RWPE2 (cell line): ENCODE results near the gene NR2F1-AS1.

ENCODE experiments used
- ATAC-seq: fragments of 200-7000 bp; cut with Tn5 transposase; 3 replicates; pipeline ENCODE4 v1.9.1; 2021; ENCODE audit warnings: low read depth
- DNase-seq: peaks from one replicate; pipeline ENCODE4 v3.0.0-alpha.2; 2020; ENCODE audit warnings: low spot score
- H3K27ac ChIP-seq: fragments of 450-650 bp; 2 replicates; pipeline ENCODE4 v1.5.1; 2017; ENCODE audit warnings: mild to moderate bottlenecking; ENCODE audit not compliant: poor library complexity, severe bottlenecking
- H3K27me3 ChIP-seq: fragments of 250-450 bp; sonication (Bioruptor Pico); 2 replicates; pipeline ENCODE4 v1.5.1; 2021; ENCODE audit warnings: mild to moderate bottlenecking, moderate library complexity; ENCODE audit not compliant: insufficient read depth, poor library complexity, severe bottlenecking
- H3K36me3 ChIP-seq: fragments of 250-450 bp; sonication (Bioruptor Pico); 2 replicates; pipeline ENCODE4 v1.5.1; 2020; ENCODE audit warnings: low read depth, mild to moderate bottlenecking, moderate library complexity
- H3K4me1 ChIP-seq: fragments of 250-450 bp; sonication (Bioruptor Pico); 2 replicates; pipeline ENCODE4 v1.5.1; 2021; ENCODE audit warnings: mild to moderate bottlenecking, moderate library complexity; ENCODE audit not compliant: insufficient read depth, poor library complexity, severe bottlenecking
- H3K4me3 ChIP-seq: fragments of 250-450 bp; sonication (Bioruptor Pico); 2 replicates; pipeline ENCODE4 v1.5.1; 2021; ENCODE audit warnings: mild to moderate bottlenecking, moderate library complexity; ENCODE audit not compliant: severe bottlenecking
- H3K9me3 ChIP-seq: fragments of 250-450 bp; sonication (Bioruptor Pico); 2 replicates; pipeline ENCODE4 v1.5.1; 2021; ENCODE audit warnings: mild to moderate bottlenecking, moderate library complexity; ENCODE audit not compliant: severe bottlenecking
- CTCF ChIP-seq: fragments of 450-650 bp; IDR thresholded peaks from one replicate; pipeline ENCODE4 v1.5.1; 2017; ENCODE audit warnings: mild to moderate bottlenecking, moderate library complexity; ENCODE audit not compliant: poor library complexity, severe bottlenecking

NR2F1-AS1 gene

GRCh38 chr5:93579692-93580062, 1.3 kb downstream of the NR2F1-AS1 start:
- Histone ChIP-seq H3K27ac (no peak overlapping the region), H3K9me3 (no peaks in the 10 kb centered on the region), H3K4me3 (peak overlapping the region; percentile 91), H3K4me1 (no peaks in the 10 kb centered on the region), H3K36me3 (no peaks in the 10 kb centered on the region), H3K27me3 (peaks cover 4% of the 10 kb centered on the region)
- TF ChIP-seq CTCF, result no peak
- ATAC-seq (no peak; the same call in 2 of the 3 replicates), DNase-seq (no peak)

- Histone ChIP-seq H3K4me3 (peak overlapping the region; percentile 91), H3K36me3 (no peaks in the 10 kb centered on the region)
- peak; percentile 65 for DNase-seq
These were observed 2.0 kb downstream of the NR2F1-AS1 start for GRCh38 chr5:93578813-93579691.

GRCh38 chr5:93577854-93578812, 2.9 kb downstream of the NR2F1-AS1 start:
- ATAC-seq (no peak), DNase-seq (no peak)
- TF ChIP-seq CTCF, result no peak
- Histone ChIP-seq H3K27me3 (no peaks in the 10 kb centered on the region), H3K36me3 (no peaks in the 10 kb centered on the region), H3K27ac (no peak overlapping the region), H3K9me3 (no peaks in the 10 kb centered on the region), H3K4me3 (no peak overlapping the region), H3K4me1 (no peaks in the 10 kb centered on the region)

More at GRCh38 chr5:93578813-93579691, 2.0 kb downstream of the NR2F1-AS1 start:
- H3K4me1 ChIP-seq, result no peaks in the 10 kb centered on the region
- H3K9me3 ChIP-seq, result no peaks in the 10 kb centered on the region
- no peak for TF ChIP-seq CTCF
- ATAC-seq, result no peak
- peaks cover 4% of the 10 kb centered on the region for H3K27me3 ChIP-seq
- H3K27ac ChIP-seq, result no peak overlapping the region

- Histone ChIP-seq H3K36me3 (no peaks in the 10 kb centered on the region), H3K9me3 (no peaks in the 10 kb centered on the region), H3K4me1 (no peaks in the 10 kb centered on the region), H3K27me3 (no peaks in the 10 kb centered on the region), H3K4me3 (no peak overlapping the region), H3K27ac (no peak overlapping the region)
- ATAC-seq, result no peak
- DNase-seq, result no peak
- no peak for TF ChIP-seq CTCF
These were observed 3.8 kb downstream of the NR2F1-AS1 start for GRCh38 chr5:93576994-93577853.
